Neural cell (in vitro differentiated cells): ENCODE results near the gene SP140L. TPM values are rescaled to one million over a fixed set of nuclear protein-coding genes. Genes with fewer than 3 reads are reported as not detected.
"Not testable (repeated sequence)": the region's sequence is repeated elsewhere in the genome, so short reads cannot be mapped to it uniquely, and the experiment has no call there.

ENCODE experiments used
- H2AFZ ChIP-seq: fragments of 200-600, 300-800 bp; sonication (generic), shearing (Covaris generic); 2 replicates; pipeline ENCODE4 v1.6.0; 2014; ENCODE audit warnings: low read depth, mild to moderate bottlenecking, antibody characterized with exemption, low read length, moderate library complexity
- H3F3A ChIP-seq: fragments of 200-600 bp; shearing (Covaris generic); 2 replicates; pipeline ENCODE4 v1.6.1; 2016; ENCODE audit warnings: mild to moderate bottlenecking, moderate library complexity, mixed read lengths, antibody characterized with exemption, low read length; ENCODE audit not compliant: insufficient read depth, poor library complexity, severe bottlenecking
- H3K27ac ChIP-seq: fragments of 200-600, 300-800 bp; sonication (generic), shearing (Covaris generic); 2 replicates; pipeline ENCODE4 v1.5.1; 2014; ENCODE audit warnings: mild to moderate bottlenecking, low read length, moderate library complexity
- H3K27me3 ChIP-seq: fragments of 300-800, 200-600 bp; sonication (generic), shearing (Covaris generic); 2 replicates; pipeline ENCODE4 v1.6.0; 2014; ENCODE audit warnings: mild to moderate bottlenecking, low read depth, low read length, moderate library complexity; ENCODE audit not compliant: insufficient read depth
- H3K36me3 ChIP-seq: fragments of 300-800, 200-600 bp; sonication (generic), shearing (Covaris generic); 2 replicates; pipeline ENCODE4 v1.5.1; 2014; ENCODE audit warnings: mild to moderate bottlenecking, antibody characterized with exemption, low read length, moderate library complexity; ENCODE audit not compliant: insufficient read depth
- H3K4me2 ChIP-seq: fragments of 300-800, 200-600 bp; sonication (generic), shearing (Covaris generic); 2 replicates; pipeline ENCODE4 v1.6.0; 2014; ENCODE audit warnings: mild to moderate bottlenecking, low read length
- H3K4me3 ChIP-seq: fragments of 300-800, 200-600 bp; sonication (generic), shearing (Covaris generic); 2 replicates; pipeline ENCODE4 v1.5.1; 2014; ENCODE audit warnings: mild to moderate bottlenecking, low read length, moderate library complexity
- H3K79me2 ChIP-seq: fragments of 200-600 bp; shearing (Covaris generic); replicated peaks from 2 replicates; pipeline ENCODE4 v1.6.0; 2014; ENCODE audit warnings: mild to moderate bottlenecking, low read length, moderate library complexity; ENCODE audit not compliant: insufficient read depth
- H3K9ac ChIP-seq: fragments of 300-800, 200-600 bp; sonication (generic), shearing (Covaris generic); 2 replicates; pipeline ENCODE4 v1.6.1; 2016; ENCODE audit warnings: mild to moderate bottlenecking, low read length, mixed read lengths
- H3K9me2 ChIP-seq: fragments of 200-600 bp; shearing (Covaris generic); 2 replicates; pipeline ENCODE4 v1.6.1; 2016; ENCODE audit warnings: mild to moderate bottlenecking, low read length, mixed read lengths; ENCODE audit not compliant: insufficient read depth
- H3K9me3 ChIP-seq: fragments of 200-600, 300-800 bp; sonication (generic), shearing (Covaris generic); 2 replicates; pipeline ENCODE4 v1.6.1; 2016; ENCODE audit warnings: mild to moderate bottlenecking, mixed run types, low read length, moderate library complexity, mixed read lengths
- H4K20me1 ChIP-seq: fragments of 200-600 bp; shearing (Covaris generic); 2 replicates; pipeline ENCODE4 v1.6.1; 2016; ENCODE audit warnings: mild to moderate bottlenecking, mixed run types; ENCODE audit not compliant: insufficient read depth
- EP300 ChIP-seq: fragments of 450-650 bp; conservative IDR thresholded peaks from 2 replicates; pipeline ENCODE4 v1.6.1; 2014; ENCODE audit warnings: antibody characterized with exemption, mild to moderate bottlenecking, moderate library complexity; ENCODE audit not compliant: poor library complexity, severe bottlenecking
- EZH2 ChIP-seq: fragments of 200-600, 300-800 bp; shearing (Covaris generic), sonication (generic); IDR thresholded peaks from 2 replicates; pipeline ENCODE4 v1.6.1; 2014; ENCODE audit warnings: antibody characterized with exemption, low read length, borderline replicate concordance, mild to moderate bottlenecking; ENCODE audit not compliant: insufficient read depth, poor library complexity, severe bottlenecking
- MXI1 ChIP-seq: fragments of 450-650 bp; conservative IDR thresholded peaks from 2 replicates; pipeline ENCODE4 v1.6.1; 2014; ENCODE audit warnings: antibody characterized with exemption, mild to moderate bottlenecking; ENCODE audit not compliant: poor library complexity, severe bottlenecking
- POLR2AphosphoS5 ChIP-seq: IDR thresholded peaks from 2 replicates; pipeline ENCODE4 v1.6.1; 2012
- RAD21 ChIP-seq: fragments of 450-650 bp; conservative IDR thresholded peaks from 2 replicates; pipeline ENCODE4 v1.6.1; 2014; ENCODE audit warnings: antibody characterized with exemption, mild to moderate bottlenecking, moderate library complexity
- SMC3 ChIP-seq: fragments of 450-650 bp; conservative IDR thresholded peaks from 2 replicates; pipeline ENCODE4 v1.6.1; 2014; ENCODE audit warnings: antibody characterized with exemption, mild to moderate bottlenecking, moderate library complexity; ENCODE audit not compliant: poor library complexity
- TAF1 ChIP-seq: IDR thresholded peaks from 2 replicates; pipeline ENCODE4 v1.6.1; 2012; ENCODE audit warnings: low read depth
- polyA plus RNA-seq: library from polyadenylated mRNA; depleted of rRNA; stranded (reverse); fragments of >200 nt; gene quantifications from 2 replicates; pipeline ENCODE4 v1.2.3, GENCODE V29; 2014
- TF ChIP-seq, protein P1 (sequence below): fragments of 450-650 bp; IDR thresholded peaks from 2 replicates; pipeline ENCODE4 v1.5.1; 2014; ENCODE audit warnings: antibody characterized with exemption, mild to moderate bottlenecking, moderate library complexity; ENCODE audit not compliant: poor library complexity, severe bottlenecking
- TF ChIP-seq, protein P2 (sequence below): IDR thresholded peaks from 2 replicates; pipeline ENCODE4 v1.6.1; 2012; ENCODE audit warnings: borderline replicate concordance

SP140L gene
- polyA plus RNA-seq, 1 donor from 2014 or later, result not detected

DNA sequence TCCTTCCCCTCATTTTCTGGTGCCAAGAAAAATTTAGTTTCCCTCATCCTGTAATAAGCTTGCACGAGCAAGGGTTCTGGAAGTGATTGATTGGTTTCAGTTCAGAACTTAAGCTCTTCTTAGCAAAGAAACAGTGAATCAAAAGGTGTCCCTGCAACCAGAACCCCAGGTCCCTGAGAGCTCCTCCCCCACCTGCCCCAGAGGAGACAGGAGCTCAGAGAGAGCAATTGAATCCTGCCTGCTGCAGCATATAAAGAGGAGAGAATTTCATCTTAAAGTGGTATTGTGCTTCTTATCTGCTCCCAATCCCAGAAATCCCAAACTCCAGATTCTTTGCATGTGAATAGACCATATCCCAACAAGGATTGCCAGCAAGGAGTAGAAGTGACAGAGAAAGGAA, 15.4 kb upstream of the SP140L start:
- H3K9me3 ChIP-seq, H3K27me3 ChIP-seq, H2AFZ ChIP-seq, H4K20me1 ChIP-seq, H3K36me3 ChIP-seq, H3K4me3 ChIP-seq, H3K79me2 ChIP-seq, H3K9me2 ChIP-seq, H3K27ac ChIP-seq, H3F3A ChIP-seq, H3K9ac ChIP-seq, H3K4me2 ChIP-seq: not testable (repeated sequence)

DNA sequence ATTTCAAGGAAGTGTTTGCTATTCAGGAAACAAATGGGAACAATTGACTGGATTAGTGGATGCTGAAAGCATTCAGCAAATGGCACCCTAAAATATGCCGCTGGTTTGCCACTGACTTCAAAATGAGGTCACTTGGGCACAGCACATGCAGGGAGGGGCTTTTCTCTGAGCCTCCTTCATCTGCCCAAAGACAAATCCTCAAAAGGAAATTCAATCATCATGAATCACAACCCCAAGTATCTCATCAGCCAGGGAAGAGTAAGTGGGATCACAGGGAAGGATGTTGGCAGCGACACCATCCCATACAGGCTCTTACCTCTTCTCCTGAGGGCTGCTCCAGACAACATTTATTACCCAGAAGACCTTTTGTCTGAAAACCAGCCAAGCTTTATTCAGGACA, 14.4 kb upstream of the SP140L start:
- Histone ChIP-seq H3F3A (no peaks in the 10 kb centered on the region), H3K27me3 (no peaks in the 10 kb centered on the region), H3K27ac (no peak overlapping the region), H3K79me2 (no peaks in the 10 kb centered on the region), H3K36me3 (no peaks in the 10 kb centered on the region), H3K4me3 (no peak overlapping the region), H3K9me2 (no peaks in the 10 kb centered on the region), H2AFZ (no peak overlapping the region), H3K9me3 (no peaks in the 10 kb centered on the region), H3K4me2 (no peak overlapping the region), H4K20me1 (no peaks in the 10 kb centered on the region), H3K9ac (no peak overlapping the region)
- no peak for TF ChIP-seq RAD21
- TF ChIP-seq, protein P1, sequence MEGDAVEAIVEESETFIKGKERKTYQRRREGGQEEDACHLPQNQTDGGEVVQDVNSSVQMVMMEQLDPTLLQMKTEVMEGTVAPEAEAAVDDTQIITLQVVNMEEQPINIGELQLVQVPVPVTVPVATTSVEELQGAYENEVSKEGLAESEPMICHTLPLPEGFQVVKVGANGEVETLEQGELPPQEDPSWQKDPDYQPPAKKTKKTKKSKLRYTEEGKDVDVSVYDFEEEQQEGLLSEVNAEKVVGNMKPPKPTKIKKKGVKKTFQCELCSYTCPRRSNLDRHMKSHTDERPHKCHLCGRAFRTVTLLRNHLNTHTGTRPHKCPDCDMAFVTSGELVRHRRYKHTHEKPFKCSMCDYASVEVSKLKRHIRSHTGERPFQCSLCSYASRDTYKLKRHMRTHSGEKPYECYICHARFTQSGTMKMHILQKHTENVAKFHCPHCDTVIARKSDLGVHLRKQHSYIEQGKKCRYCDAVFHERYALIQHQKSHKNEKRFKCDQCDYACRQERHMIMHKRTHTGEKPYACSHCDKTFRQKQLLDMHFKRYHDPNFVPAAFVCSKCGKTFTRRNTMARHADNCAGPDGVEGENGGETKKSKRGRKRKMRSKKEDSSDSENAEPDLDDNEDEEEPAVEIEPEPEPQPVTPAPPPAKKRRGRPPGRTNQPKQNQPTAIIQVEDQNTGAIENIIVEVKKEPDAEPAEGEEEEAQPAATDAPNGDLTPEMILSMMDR, result no peak
- no peak for TF ChIP-seq EZH2
- TF ChIP-seq TAF1, result no peak
- TF ChIP-seq, protein P2, sequence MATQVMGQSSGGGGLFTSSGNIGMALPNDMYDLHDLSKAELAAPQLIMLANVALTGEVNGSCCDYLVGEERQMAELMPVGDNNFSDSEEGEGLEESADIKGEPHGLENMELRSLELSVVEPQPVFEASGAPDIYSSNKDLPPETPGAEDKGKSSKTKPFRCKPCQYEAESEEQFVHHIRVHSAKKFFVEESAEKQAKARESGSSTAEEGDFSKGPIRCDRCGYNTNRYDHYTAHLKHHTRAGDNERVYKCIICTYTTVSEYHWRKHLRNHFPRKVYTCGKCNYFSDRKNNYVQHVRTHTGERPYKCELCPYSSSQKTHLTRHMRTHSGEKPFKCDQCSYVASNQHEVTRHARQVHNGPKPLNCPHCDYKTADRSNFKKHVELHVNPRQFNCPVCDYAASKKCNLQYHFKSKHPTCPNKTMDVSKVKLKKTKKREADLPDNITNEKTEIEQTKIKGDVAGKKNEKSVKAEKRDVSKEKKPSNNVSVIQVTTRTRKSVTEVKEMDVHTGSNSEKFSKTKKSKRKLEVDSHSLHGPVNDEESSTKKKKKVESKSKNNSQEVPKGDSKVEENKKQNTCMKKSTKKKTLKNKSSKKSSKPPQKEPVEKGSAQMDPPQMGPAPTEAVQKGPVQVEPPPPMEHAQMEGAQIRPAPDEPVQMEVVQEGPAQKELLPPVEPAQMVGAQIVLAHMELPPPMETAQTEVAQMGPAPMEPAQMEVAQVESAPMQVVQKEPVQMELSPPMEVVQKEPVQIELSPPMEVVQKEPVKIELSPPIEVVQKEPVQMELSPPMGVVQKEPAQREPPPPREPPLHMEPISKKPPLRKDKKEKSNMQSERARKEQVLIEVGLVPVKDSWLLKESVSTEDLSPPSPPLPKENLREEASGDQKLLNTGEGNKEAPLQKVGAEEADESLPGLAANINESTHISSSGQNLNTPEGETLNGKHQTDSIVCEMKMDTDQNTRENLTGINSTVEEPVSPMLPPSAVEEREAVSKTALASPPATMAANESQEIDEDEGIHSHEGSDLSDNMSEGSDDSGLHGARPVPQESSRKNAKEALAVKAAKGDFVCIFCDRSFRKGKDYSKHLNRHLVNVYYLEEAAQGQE, result no peak
- no peak for TF ChIP-seq EP300
- no peak for TF ChIP-seq MXI1
- no peak for TF ChIP-seq POLR2AphosphoS5

DNA sequence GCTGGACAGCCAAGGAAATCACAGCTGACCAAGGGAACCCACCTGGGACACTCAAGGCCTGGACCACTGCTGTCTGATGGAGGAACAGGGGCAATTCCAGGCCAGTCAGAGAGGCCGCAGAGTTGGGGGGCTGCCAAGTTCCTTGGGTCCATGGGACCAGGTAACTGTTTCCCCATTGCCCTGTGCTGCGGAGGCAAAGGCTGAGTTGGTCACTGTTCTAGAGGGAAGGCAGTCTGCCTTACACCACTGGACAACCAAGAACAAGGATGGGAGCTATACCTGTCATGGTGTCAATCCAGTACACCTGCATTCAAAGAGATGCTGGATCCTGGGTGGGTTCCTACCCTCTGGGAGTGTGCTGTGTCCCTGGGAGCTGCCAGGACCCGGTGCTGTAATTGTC, 9.6 kb upstream of the SP140L start:
- no peak overlapping the region for H3K9ac ChIP-seq
- H2AFZ ChIP-seq, result no peak overlapping the region
- no peak overlapping the region for H3K4me2 ChIP-seq
- H3K9me2 ChIP-seq, result no peaks in the 10 kb centered on the region
- no peak overlapping the region for H3K27ac ChIP-seq
- H3K36me3 ChIP-seq, result no peaks in the 10 kb centered on the region
- TF ChIP-seq SMC3 (no peak), EZH2 (no peak), EP300 (no peak), POLR2AphosphoS5 (no peak), RAD21 (no peak), TAF1 (no peak), MXI1 (no peak)
- TF ChIP-seq, protein P1, result no peak
- TF ChIP-seq, protein P2, result no peak
- no peaks in the 10 kb centered on the region for H3F3A ChIP-seq
- no peaks in the 10 kb centered on the region for H3K9me3 ChIP-seq
- no peaks in the 10 kb centered on the region for H4K20me1 ChIP-seq
- no peak overlapping the region for H3K4me3 ChIP-seq
- H3K27me3 ChIP-seq, result no peaks in the 10 kb centered on the region
- H3K79me2 ChIP-seq, result no peaks in the 10 kb centered on the region
